Activated CD4-positive, CD25-positive, alpha-beta regulatory T cell treated with anti-CD3 and anti-CD28 coated beads, Interleukin-2, amount 50 U/mL, for 16 hours (primary cell): ENCODE data around the gene CRCP.

Experiments used
- DNase-seq: peaks from one replicate; pipeline ENCODE4 v3.0.0-alpha.2; 2020; ENCODE audit warnings: low read depth, low spot score

CRCP gene

GRCh38 chr7:66189695-66190503 lies 75.3 kb downstream of the CRCP start:
- no peak for DNase-seq

GRCh38 chr7:66190504-66190857 lies 75.8 kb downstream of the CRCP start:
- DNase-seq = no peak

GRCh38 chr7:66193146-66193725 lies 78.6 kb downstream of the CRCP start:
- DNase-seq = no peak

GRCh38 chr7:66198469-66198868 lies 83.8 kb downstream of the CRCP start:
- DNase-seq = no peak

GRCh38 chr7:66198956-66199355 lies 84.3 kb downstream of the CRCP start:
- DNase-seq = no peak

- DNase-seq = no peak
Measured at GRCh38 chr7:66202441-66202840, 87.8 kb downstream of the CRCP start.
